Left renal cortex interstitium (tissue), 4 donors: ENCODE results near the gene RTN3. TPM values are rescaled to one million over a fixed set of nuclear protein-coding genes. Genes with fewer than 3 reads are reported as not detected.
"Not testable (repeated sequence)": the region's sequence is repeated elsewhere in the genome, so short reads cannot be mapped to it uniquely, and the experiment has no call there.

Source experiments
- DNase-seq, 4 donors: peaks; one replicate each; pipeline ENCODE4 v3.0.0-alpha.2; 2013; ENCODE audit warnings: low read depth in 4 of 4, low spot score in 2 of 4, missing footprints in 1 of 4
- polyA plus RNA-seq, 4 donors: library from polyadenylated mRNA; unstranded; fragments of 120-200 nt; gene quantifications; one replicate each; pipeline ENCODE4 v1.2.1, GENCODE V29; 2013; ENCODE audit not compliant: insufficient read length in 4 of 4

Gene RTN3
- 100 to 1,000 TPM; 154 to 172 (median 168) TPM for polyA plus RNA-seq

GRCh38 chr11:63681321-63682065 is at the start of gene RTN3:
RTN3 (plus strand) TSS chr11:63681500; CDS start chr11:63681637, 137 bp downstream.
- DNase-seq: peak; percentile 93 to 97 (median 95)

- DNase-seq: no peak
These were observed 45.4 kb upstream of the RTN3 start for GRCh38 chr11:63635762-63636465.

- not testable (repeated sequence) for DNase-seq
These were observed 42.9 kb upstream of the RTN3 start for GRCh38 chr11:63638436-63638835.

- no peak for DNase-seq
These were observed 42.0 kb upstream of the RTN3 start for GRCh38 chr11:63639199-63639832.

GRCh38 chr11:63641727-63642126 is 39.6 kb upstream of the RTN3 start:
- no peak for DNase-seq

GRCh38 chr11:63643205-63643604 is 38.1 kb upstream of the RTN3 start:
- no peak for DNase-seq

- DNase-seq: no peak
These were observed 28.6 kb upstream of the RTN3 start for GRCh38 chr11:63652671-63653070.

GRCh38 chr11:63660972-63661371 is 20.3 kb upstream of the RTN3 start:
- no peak for DNase-seq

GRCh38 chr11:63663809-63664208 is 17.5 kb upstream of the RTN3 start:
- no peak for DNase-seq

- no peak for DNase-seq
These were observed 14.4 kb upstream of the RTN3 start for GRCh38 chr11:63666874-63667273.

GRCh38 chr11:63667995-63668795 is 13.1 kb upstream of the RTN3 start:
- no peak for DNase-seq

GRCh38 chr11:63670096-63670432 is 11.2 kb upstream of the RTN3 start:
- no peak for DNase-seq

- DNase-seq: peak in 3 of 4 donors; percentile 23 to 39 (median 29)
These were observed 10.6 kb upstream of the RTN3 start for GRCh38 chr11:63670433-63671321.

- DNase-seq: peak; percentile 81 to 92 (median 86)
These were observed 9.8 kb upstream of the RTN3 start, which contains the start of gene ATL3 for GRCh38 chr11:63671322-63672155. ATL3 (minus strand) TSS chr11:63671376; CDS start chr11:63671335, 41 bp downstream.

GRCh38 chr11:63672156-63672463 is 9.2 kb upstream of the RTN3 start:
- DNase-seq: no peak

- DNase-seq: no peak
These were observed 8.3 kb upstream of the RTN3 start for GRCh38 chr11:63672936-63673539.

GRCh38 chr11:63673579-63673978 is 7.7 kb upstream of the RTN3 start:
- DNase-seq: no peak

GRCh38 chr11:63680834-63681320 is 423 bp upstream of the RTN3 start:
- no peak for DNase-seq
